Activated T-helper 1 cell treated with anti-CD3 and anti-CD28 coated beads, Interleukin-2, amount 50 U/mL, for 16 hours (primary cell): Measurements from ENCODE around the gene RBMS1.

ENCODE experiments used
- DNase-seq, 2 donors: peaks; one replicate each; pipeline ENCODE4 v3.0.0-alpha.2; 2020; ENCODE audit warnings: low read depth in 1 of 2, low spot score in 1 of 2

RBMS1 gene

DNA sequence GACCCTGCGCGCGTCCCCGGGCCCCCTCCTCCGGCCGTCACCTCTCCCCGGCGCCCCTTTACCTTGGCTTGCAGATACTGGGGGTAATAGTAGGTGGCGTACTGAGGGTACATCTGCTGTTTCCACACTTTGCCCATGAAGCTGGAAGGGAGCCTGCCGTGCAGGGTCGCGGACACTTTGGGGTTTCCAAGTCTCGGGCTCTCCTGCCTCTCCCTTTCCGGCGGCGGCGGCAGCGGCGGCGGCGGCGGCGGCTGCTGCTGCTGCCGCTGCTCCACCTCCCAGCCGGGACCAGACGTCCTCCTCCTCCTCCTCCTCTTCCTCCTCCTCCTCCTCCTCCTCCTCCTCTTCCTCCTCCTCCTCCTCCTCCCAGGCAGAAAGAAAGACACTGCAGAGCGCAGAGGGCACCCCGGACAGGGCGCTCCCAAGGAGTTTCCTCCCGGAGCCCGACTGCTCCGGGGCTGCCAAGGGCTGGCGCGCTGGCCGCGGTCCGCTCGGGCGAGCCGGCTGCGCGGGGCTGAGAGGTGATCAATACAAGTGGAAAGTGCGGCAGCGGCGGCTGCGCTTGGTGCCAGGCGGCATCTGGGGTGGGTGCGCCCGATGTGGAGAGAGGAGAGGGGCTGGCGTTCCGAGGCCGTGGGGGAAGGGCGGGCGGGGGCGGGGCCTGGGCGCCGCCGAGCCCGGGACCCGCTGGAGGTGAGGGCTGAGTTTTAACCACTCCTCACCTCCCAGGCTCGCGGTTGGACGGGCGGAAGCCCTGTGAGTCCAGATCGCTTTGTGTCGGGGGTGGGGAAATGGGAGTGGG is at the start of gene RBMS1:
TSS of gene RBMS1 (minus strand) at position 581 of the 802 bp plus-strand sequence. CDS start at position 137, 444 bp downstream.
- DNase-seq: peak in 1 of 2 donors; percentile 10

- DNase-seq: no peak
Measured at GRCh38 chr2:160541745-160542144, 48.1 kb upstream of the RBMS1 start.

DNA sequence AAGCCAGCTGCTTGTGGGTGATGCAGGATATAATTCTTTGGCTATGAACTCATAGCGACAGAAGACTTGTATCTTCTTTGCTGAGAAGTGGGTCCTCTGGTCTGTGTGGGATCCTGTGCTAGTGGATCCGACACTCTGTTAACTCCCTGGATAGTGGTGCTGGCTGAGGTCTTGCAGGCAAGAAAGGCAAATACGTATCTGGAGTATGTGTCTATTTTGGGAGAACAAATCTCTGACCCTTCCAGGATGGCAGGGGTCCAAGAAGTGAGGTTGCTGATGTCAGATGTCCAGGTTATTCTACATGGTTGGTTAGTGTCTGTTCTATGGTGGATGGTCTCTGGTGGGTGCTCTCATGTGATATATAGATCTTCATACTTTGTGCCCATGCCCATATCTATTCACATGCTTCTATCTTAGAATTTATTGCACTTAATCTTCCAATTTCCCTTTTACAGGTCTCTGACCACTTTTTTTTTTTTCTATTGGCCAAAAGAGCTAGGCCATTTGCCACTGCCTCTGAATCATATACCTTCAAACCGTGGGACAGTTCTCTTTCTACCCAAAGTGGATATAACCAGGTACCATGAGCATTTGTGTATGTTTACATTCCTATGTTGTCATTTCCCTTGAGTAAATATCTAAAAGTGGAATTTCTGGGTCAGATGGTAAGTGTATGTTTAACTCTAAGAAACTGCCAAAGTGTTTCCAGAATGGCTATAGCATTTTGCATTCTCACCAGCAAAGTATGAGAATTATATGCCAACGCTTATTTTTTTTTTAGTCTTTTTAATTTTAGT is 45.1 kb upstream of the RBMS1 start:
- no peak for DNase-seq

DNA sequence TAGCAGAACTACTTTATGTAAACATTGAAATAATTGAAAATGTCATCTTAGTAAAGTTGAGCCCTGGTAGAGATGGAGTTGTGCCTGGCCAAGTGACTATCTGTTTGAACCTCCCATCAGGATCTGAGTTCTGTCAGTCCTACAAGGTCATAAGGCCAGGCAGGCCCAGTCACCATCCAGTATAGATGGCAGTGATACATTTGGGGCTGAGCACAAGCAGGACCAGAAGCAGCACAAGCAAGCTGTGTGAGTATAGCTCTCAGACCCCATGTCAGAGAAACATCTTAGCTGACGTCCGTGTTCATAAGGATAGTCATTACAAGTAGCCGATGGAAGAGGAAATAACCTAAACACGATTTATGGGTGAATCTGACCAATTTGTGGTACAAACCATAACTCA is 44.5 kb upstream of the RBMS1 start:
- DNase-seq: no peak

DNA sequence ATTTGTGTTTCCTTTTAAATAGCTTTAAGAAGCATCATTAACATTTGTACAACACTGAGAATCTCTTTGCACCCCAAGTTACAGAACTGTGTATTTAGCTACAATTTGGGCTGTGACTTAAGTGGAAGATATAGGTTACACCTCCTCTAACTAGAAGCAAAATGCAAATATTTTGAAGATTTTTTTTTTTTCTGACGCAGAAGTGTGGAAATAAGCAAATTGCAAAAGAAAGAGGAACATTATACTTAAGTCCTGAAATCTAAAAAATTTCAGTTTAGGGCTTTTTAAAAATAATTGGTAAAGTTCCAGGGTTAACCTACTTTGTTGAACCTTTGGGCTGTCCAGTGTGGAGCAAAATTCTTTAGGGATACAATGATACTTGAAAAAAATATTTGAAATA is 41.4 kb upstream of the RBMS1 start:
- no peak for DNase-seq

DNA sequence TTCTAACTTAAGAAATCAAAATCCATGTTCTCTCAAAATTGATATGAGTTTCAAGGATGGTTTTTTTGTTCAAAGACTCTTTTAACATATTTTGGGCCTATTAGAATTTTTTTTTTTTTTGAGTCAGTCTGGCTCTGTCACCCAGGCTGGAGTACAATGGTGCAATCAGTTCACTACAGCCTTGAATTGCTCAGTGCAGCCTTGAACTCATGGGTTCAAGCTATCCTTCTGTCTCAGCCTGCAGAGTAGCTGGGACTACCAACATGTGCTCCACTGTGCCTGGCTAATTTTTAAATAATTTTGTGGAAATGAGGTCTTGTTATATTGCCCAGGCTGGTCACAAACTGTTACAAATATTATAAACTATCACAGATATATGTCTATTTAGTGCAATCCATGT is 40.6 kb upstream of the RBMS1 start:
- no peak for DNase-seq

DNA sequence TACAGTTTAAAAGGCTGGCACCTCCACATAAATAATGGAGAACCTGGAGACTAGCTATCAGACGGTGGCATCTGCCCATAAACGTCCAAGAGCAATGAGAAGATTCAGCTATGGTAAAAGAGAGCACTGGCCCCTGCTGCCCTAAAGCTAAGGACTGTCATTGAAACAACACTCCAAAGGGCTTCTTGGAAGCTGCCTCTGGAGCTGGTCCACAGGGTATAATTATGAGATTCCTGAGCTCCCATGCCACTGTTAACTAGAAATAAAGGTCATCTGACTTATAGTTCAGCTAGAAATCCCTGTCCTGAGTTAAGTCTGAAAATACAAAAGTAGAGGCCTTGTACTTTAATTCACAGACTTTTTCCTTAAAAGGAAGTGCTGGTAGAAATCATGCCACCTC is 39.9 kb upstream of the RBMS1 start:
- DNase-seq: no peak

- DNase-seq: no peak
Measured at GRCh38 chr2:160532388-160532787, 38.8 kb upstream of the RBMS1 start.

DNA sequence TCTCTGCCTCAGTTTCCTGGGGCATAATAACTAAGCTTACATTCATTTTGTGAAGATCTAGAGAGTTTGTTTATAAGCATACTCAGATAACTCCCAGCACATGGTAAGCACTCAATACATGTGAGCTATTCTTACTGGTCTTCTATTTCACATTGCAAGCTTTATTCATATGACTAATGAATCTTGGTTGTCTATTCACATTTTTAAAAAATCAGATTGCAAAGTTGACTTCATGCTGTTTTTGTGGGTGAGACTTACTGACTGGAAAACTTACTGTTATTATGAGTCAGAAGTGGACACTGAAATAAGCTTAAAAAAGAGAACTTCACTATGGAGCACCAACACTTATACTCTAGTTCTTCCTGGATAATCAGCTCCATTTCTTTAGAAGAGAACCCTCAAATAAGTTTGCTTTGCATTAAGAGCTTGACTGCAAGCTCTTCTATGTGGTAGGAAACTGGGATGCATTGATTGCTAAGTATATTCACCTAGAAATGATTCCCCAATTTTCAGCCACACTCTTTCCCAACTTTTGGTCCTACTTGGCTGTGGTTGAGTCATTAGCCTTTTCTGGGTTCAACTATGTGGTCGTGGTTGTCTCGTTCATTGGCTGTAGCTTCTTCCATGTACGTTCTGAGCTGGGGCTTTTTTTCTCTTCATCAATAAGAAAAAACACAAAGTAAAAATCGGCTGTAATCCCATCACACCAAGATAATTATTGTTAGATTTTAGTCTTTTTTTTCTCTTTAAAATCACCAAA is 29.5 kb upstream of the RBMS1 start:
- DNase-seq: no peak

DNA sequence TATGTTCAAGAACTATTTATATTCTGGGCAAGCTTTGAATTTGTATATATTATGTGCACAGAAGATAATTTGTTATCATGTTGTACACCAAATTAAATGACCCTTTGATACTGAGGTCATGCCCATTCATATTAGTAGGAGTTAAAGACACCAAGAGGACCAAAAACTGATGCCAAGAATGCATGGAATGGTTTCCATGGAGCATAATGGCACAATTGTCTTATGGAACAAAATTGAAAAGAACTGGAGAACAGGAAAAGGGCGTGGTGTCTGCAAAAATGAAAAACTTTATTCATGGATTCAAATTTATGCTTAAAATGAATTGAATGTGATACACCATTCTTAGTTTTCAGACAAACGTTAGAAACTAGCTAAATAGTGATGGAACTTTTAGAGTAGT is 24.1 kb upstream of the RBMS1 start:
- DNase-seq: no peak

- DNase-seq: no peak
Measured at GRCh38 chr2:160516547-160517365, 23.1 kb upstream of the RBMS1 start.

DNA sequence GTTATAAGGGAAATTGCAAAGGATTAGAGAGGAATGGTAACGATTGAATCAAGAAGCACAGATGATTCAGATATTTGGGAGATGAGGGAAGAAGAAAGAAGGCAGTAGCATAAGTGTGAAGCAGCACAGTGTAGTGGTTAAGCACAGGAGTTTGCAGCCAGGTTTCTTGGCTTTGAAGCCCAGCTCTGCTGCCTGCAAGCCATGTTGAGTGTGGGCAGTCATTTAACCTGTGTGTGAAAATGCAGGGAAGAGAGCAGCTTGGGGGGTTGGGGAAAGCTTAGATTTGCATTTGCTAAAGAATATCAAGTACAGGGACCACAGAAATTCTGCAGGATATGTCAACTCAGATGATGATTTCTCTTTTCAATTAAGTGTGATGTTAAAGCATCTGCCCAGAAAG is 21.5 kb upstream of the RBMS1 start:
- DNase-seq: no peak

DNA sequence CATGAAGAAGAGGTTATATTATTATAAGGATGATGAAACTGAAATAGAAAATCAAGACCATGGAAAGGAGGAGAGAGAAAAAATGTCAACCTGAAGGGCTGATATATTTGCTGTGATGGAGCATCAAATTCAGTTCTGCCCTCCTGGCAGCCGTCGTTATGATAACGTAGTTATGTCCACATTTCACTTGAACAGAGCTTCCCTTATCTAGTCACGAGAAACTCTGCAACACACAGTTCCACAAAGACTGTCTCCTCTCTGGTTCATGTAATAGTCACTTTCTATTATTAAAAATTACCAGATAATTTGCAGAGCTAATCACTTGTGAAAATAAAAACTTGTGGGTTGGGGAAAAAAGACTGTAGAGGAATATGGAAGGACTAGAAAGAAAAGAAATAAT is 19.5 kb upstream of the RBMS1 start:
- DNase-seq: no peak

- no peak for DNase-seq
Measured at GRCh38 chr2:160512491-160512890, 18.9 kb upstream of the RBMS1 start.

DNA sequence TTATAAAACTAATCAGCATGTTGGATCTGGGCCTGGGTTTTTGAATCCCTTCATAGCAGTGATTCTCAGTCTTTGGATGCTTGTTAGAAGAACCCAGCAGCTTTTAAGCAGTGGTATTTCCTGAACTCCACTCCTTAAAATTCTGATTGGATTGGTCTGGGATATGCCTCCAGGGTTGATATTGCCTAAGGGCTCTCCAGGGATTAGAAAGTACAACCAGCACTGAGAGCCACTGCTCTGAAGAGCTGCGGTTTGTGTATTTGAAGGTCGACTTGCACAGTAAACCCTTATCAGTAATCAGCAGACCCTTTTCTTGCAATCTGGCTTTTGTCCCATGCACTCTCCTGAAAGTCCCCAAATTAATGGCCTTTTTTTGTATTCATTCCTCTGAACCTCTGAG is 17.0 kb upstream of the RBMS1 start:
- no peak for DNase-seq

DNA sequence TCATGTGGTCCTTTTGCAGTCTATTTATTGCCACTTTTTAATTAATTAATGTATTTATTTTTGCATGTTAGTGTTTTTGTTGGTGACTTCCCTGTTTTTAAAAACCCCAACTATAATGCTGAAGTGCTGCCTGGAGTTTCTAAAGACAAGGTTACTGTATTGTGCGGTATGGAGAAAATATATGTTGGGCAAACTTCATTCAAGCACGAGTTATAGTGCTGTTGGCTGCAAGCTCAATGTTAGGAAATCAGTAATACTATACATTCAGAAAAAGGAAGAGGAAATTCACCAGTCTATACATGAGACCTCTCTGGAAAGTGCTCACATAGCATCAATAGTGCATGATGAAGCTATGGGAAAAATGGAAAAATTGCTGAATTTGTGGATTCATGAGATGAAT is 15.4 kb upstream of the RBMS1 start:
- DNase-seq: no peak

GRCh38 chr2:160507464-160507863 is 13.9 kb upstream of the RBMS1 start:
- no peak for DNase-seq

GRCh38 chr2:160507046-160507407 is 13.4 kb upstream of the RBMS1 start:
- DNase-seq: no peak

DNA sequence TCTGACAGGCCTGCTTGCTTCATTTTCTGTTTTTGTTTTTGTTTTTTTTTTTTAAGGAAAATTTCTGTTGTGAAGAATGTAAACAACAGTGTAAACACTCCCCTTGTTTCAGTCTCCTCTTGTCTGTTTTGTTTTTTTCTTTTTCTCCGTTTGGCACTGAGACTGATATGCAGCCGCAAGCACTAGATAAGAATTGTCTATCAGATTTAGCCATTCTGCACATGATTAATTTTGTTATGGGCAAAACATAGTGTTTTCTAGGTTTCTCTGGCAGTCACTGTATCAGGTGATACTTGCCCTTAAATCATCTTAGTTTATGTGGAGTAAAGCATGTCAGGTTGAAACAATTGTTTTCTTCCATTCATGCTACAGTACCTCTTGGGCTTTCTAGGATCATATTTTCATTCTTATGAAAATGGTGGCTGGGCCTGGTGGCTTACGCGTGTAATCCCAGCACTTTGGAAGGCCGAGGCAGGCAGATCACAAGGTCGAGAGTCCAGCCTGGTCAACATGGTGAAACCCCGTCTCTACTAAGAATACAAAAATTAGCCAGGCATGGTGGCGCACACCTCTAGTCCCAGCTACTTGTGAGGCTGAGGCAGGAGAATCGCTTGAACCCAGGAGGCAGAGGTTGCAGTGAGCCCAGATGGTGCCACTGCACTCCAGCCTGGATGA is 12.9 kb upstream of the RBMS1 start:
- DNase-seq: no peak

DNA sequence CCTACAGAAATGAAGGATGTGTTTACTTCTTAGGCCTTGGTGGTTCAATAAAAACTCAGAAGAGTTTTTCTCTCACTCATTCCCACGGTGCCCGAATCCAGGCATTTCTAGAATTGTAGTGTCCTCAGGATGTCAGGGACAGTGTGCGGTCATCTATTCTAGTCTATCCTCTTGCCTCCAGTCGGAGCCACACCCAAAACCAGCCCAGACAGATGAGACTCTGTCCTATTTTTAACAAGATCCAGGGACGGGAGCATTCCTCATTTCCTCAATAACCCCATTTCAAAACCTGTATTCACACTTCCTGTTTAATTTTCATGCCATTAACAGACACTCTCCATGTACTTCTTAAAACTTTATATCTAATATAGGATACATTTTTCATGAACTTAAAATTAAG is 11.6 kb upstream of the RBMS1 start:
- no peak for DNase-seq
